ENCODE measurements around the gene AGRN.
"Not testable (repeated sequence)": the region's sequence is repeated elsewhere in the genome, so short reads cannot be mapped to it uniquely, and the experiment has no call there.

AGRN gene

DNA sequence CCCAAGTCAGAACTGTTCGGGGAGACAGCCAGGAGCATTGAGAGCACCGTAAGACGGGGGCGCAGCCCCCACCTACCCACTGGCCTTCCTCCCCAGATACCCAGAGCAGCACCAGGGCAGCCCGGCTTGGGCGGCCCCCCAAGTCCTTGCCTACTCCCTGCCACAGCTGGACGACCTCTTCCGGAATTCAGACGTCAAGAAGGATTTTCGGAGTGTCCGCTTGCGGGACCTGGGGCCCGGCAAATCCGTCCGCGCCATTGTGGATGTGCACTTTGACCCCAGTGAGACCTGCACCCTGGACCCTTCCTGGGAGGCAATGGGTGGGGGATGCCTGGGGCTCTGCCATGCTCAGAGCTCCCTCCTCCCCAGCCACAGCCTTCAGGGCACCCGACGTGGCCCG, 27.5 kb downstream of the AGRN start:
- no peaks in the 10 kb centered on the region for H3K27me3 Mint-ChIP-seq
- no peaks in the 10 kb centered on the region for H3K9me3 Mint-ChIP-seq
- DNase-seq, result no peak
- H3K36me3 Mint-ChIP-seq, result peaks cover 42 to 57% of the 10 kb centered on the region in 2 donors
- H3K4me1 Mint-ChIP-seq, result peaks cover 0 to 7% of the 10 kb centered on the region in 2 donors
- no peak overlapping the region for H3K27ac Mint-ChIP-seq
- H3K4me3 Mint-ChIP-seq, result no peak overlapping the region
- no peak for ATAC-seq (replicated peaks)

DNA sequence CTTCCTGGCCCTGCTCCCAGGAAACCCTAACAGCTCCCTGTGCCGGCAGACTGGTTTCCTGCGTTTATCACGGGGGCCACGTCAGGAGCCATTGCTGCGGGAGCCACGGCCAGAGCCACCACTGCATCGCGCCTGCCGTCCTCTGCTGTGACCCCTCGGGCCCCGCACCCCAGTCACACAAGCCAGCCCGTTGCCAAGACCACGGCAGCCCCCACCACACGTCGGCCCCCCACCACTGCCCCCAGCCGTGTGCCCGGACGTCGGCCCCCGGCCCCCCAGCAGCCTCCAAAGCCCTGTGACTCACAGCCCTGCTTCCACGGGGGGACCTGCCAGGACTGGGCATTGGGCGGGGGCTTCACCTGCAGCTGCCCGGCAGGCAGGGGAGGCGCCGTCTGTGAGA, 28.0 kb downstream of the AGRN start:
- Mint-ChIP-seq H3K27ac (no peak overlapping the region), H3K9me3 (no peaks in the 10 kb centered on the region), H3K36me3 (peaks cover 42 to 57% of the 10 kb centered on the region in 2 donors), H3K4me1 (peaks cover 0 to 5% of the 10 kb centered on the region in 2 donors), H3K4me3 (no peak overlapping the region), H3K27me3 (no peaks in the 10 kb centered on the region)
- DNase-seq (no peak), ATAC-seq (replicated peaks) (no peak)

DNA sequence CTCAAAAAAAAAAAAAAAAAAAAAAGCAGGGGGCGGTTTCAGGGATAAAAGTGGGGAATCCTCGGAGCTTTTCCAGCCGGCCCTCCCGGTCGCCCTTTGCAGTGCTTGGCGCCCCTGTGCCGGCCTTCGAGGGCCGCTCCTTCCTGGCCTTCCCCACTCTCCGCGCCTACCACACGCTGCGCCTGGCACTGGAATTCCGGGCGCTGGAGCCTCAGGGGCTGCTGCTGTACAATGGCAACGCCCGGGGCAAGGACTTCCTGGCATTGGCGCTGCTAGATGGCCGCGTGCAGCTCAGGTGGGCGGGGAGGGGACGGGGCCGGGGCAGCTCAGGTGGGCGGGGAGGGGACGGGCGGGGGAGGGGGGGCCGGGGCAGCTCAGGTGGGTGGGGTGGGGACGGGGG, 28.8 kb downstream of the AGRN start:
- Mint-ChIP-seq H3K4me1 (peaks cover 0 to 2% of the 10 kb centered on the region in 2 donors), H3K36me3 (peaks cover 43 to 55% of the 10 kb centered on the region in 2 donors), H3K9me3 (no peaks in the 10 kb centered on the region), H3K27ac (no peak overlapping the region), H3K4me3 (no peak overlapping the region), H3K27me3 (no peaks in the 10 kb centered on the region)
- DNase-seq (no peak), ATAC-seq (replicated peaks) (no peak)

DNA sequence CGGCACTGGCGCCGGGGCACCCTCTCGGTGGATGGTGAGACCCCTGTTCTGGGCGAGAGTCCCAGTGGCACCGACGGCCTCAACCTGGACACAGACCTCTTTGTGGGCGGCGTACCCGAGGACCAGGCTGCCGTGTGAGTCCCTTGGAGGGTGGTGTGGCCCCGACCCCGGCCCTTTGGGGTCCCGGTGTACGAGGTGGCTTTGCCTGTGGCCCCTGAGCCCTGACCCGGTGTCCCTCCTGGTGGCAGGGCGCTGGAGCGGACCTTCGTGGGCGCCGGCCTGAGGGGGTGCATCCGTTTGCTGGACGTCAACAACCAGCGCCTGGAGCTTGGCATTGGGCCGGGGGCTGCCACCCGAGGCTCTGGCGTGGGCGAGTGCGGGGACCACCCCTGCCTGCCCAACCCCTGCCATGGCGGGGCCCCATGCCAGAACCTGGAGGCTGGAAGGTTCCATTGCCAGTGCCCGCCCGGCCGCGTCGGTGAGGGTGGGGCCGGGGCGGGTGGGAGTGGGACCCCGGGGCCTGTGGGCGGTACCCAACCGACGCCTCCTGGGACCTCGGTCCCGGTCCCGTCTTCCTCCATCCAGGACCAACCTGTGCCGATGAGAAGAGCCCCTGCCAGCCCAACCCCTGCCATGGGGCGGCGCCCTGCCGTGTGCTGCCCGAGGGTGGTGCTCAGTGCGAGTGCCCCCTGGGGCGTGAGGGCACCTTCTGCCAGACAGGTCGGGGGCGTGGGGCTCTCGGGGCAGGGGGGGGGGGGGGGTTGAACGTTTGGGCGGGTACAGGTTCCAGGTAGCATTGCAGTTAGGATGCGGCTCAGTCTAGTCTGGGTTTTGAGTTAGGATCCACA, 29.6 kb downstream of the AGRN start:
- H3K4me1 Mint-ChIP-seq, result peaks cover 0 to 2% of the 10 kb centered on the region in 2 donors
- H3K9me3 Mint-ChIP-seq, result no peaks in the 10 kb centered on the region
- DNase-seq (no peak), ATAC-seq (replicated peaks) (no peak)
- H3K36me3 Mint-ChIP-seq, result peaks cover 40 to 51% of the 10 kb centered on the region in 2 donors
- peak overlapping the region; percentile 14 for H3K27ac Mint-ChIP-seq
- H3K4me3 Mint-ChIP-seq, result no peak overlapping the region
- H3K27me3 Mint-ChIP-seq, result no peaks in the 10 kb centered on the region

DNA sequence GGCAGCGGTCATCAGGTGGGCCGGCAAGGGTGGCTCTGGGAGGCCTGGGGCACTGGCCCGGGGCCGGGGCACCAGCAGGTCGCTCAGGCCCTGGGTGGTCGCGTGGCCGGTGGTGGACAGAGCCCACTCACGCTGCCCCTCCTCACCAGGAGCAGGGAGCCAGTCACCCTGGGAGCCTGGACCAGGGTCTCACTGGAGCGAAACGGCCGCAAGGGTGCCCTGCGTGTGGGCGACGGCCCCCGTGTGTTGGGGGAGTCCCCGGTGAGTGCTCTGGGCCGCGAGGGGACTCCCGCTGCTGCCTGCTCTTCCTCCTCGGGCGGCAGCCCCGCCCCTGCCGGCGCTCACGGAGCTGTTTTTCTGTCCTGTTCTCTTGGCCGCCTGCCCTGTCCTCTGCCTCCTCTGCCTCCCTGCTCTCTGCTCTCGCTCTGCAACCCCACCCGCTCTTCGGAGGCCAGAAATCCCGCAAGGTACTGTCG, 30.7 kb downstream of the AGRN start:
- Mint-ChIP-seq H3K4me1 (peaks cover 0 to 2% of the 10 kb centered on the region in 2 donors), H3K36me3 (peaks cover 38 to 52% of the 10 kb centered on the region in 2 donors), H3K4me3 (no peak overlapping the region), H3K27me3 (no peaks in the 10 kb centered on the region), H3K9me3 (no peaks in the 10 kb centered on the region), H3K27ac (no peak overlapping the region)
- DNase-seq, result no peak
- ATAC-seq (replicated peaks), result peak; percentile 36 to 59

DNA sequence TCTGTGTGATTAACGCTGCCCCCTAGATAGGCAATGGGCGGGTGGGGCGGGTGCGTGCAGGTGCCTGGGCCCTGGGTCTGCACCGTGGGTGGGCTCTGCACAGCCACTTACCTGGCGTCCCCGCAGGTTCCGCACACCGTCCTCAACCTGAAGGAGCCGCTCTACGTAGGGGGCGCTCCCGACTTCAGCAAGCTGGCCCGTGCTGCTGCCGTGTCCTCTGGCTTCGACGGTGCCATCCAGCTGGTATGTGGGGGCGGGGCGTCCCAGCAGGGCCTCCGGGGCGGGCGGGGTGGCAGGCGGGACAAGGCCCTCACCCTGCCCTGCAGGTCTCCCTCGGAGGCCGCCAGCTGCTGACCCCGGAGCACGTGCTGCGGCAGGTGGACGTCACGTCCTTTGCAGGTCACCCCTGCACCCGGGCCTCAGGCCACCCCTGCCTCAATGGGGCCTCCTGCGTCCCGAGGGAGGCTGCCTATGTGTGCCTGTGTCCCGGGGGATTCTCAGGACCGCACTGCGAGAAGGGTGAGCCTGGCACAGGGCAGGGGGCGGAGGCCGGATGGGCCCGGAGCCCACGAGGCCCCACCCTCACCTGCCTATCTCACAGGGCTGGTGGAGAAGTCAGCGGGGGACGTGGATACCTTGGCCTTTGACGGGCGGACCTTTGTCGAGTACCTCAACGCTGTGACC, 31.3 kb downstream of the AGRN start:
- no peak overlapping the region for H3K4me3 Mint-ChIP-seq
- H3K27ac Mint-ChIP-seq, result no peak overlapping the region
- ATAC-seq (replicated peaks), result no peak
- H3K36me3 Mint-ChIP-seq, result peaks cover 40 to 50% of the 10 kb centered on the region in 2 donors
- peaks cover 0 to 5% of the 10 kb centered on the region in 2 donors for H3K27me3 Mint-ChIP-seq
- H3K4me1 Mint-ChIP-seq, result peaks cover 0 to 2% of the 10 kb centered on the region in 2 donors
- H3K9me3 Mint-ChIP-seq, result no peaks in the 10 kb centered on the region
- DNase-seq, result no peak

DNA sequence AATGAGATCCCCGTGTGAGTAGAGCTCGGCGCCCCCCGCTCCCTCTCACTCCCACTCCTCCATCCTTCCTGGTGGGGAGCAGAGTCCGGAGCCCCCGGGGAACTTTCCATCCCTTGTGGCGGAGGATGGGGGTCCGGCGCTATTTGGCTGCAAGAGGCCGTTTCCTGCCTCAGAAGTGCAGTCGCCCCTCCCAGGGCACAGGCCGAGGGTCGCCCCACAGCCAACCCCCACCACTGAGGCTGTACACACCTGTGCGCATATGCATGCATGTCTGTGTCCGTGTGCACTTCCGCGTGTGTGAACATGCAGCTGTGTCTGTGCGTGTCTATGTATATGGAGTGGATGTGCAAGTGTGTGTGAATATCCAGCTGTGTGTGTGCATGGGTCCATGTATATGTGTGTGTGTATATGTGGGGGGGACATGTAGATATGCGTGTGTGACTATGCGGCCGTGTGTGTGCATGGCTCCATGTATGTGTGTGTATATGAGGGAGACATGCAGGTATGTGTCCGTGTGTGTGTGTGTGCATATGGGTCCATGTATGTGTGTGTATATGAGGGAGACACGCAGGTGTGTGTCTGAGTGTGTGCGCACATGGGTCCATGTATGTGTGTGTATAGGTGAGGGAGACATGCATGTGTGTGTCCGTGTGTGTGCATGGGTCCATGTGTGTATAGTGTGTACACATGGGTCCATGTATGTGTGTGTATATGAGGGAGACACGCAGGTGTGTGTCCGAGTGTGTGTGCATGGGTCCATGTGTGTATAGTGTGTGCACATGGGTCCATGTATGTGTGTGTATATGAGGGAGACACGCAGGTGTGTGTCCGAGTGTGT, 32.3 kb downstream of the AGRN start:
- no peaks in the 10 kb centered on the region for H3K9me3 Mint-ChIP-seq
- no peak overlapping the region for H3K27ac Mint-ChIP-seq
- H3K4me3 Mint-ChIP-seq, result no peak overlapping the region
- peaks cover 0 to 2% of the 10 kb centered on the region in 2 donors for H3K4me1 Mint-ChIP-seq
- peaks cover 36 to 45% of the 10 kb centered on the region in 2 donors for H3K36me3 Mint-ChIP-seq
- no peak for ATAC-seq (replicated peaks)
- peaks cover 0 to 13% of the 10 kb centered on the region in 2 donors for H3K27me3 Mint-ChIP-seq
- no peak for DNase-seq

DNA sequence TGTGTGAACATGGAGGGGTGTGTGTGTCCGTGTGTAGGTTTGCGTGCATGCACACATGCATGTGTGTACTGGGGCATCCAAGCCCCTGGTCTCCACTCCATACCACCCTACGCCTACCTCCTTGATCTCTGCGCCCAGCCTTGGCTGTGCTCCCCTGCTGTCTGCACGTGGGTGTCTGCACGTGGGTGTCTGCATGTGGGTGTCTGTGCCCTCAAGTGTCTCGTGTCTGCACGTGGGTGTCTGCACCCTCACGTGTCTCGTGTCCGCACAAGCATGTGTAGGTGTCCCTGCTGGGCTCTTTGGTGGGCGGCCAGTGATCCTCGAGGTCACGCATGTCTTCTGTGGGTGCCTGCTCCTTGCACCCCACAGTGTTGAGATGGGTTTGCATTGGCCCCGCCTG, 33.1 kb downstream of the AGRN start:
- no peak overlapping the region for H3K4me3 Mint-ChIP-seq

DNA sequence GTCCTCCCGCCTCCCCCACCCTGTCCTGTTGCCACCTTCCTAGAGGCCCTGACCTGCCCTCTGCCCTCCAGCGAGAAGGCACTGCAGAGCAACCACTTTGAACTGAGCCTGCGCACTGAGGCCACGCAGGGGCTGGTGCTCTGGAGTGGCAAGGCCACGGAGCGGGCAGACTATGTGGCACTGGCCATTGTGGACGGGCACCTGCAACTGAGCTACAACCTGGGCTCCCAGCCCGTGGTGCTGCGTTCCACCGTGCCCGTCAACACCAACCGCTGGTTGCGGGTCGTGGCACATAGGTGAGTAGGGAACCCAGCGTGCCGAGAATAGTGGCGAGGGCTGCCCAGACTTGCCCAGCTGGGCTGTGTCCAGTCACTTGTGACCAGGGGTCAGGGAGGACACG, 33.8 kb downstream of the AGRN start:
- no peak overlapping the region for H3K4me3 Mint-ChIP-seq
- ATAC-seq (replicated peaks) (no peak), DNase-seq (no peak)
- H3K36me3 Mint-ChIP-seq, result peaks cover 32 to 42% of the 10 kb centered on the region in 2 donors
- no peaks in the 10 kb centered on the region for H3K9me3 Mint-ChIP-seq
- no peak overlapping the region for H3K27ac Mint-ChIP-seq
- H3K27me3 Mint-ChIP-seq, result peaks cover 13 to 28% of the 10 kb centered on the region in 2 donors
- peaks cover 9% of the 10 kb centered on the region in 2 donors for H3K4me1 Mint-ChIP-seq

More for the DNA sequence above, 33.1 kb downstream of the AGRN start:
- H3K27ac Mint-ChIP-seq, result no peak overlapping the region
- ATAC-seq (replicated peaks), result no peak
- DNase-seq, result no peak
- H3K4me1 Mint-ChIP-seq, result peaks cover 2% of the 10 kb centered on the region in 2 donors
- peaks cover 6 to 21% of the 10 kb centered on the region in 2 donors for H3K27me3 Mint-ChIP-seq
- H3K36me3 Mint-ChIP-seq, result peaks cover 32 to 42% of the 10 kb centered on the region in 2 donors
- H3K9me3 Mint-ChIP-seq, result no peaks in the 10 kb centered on the region

DNA sequence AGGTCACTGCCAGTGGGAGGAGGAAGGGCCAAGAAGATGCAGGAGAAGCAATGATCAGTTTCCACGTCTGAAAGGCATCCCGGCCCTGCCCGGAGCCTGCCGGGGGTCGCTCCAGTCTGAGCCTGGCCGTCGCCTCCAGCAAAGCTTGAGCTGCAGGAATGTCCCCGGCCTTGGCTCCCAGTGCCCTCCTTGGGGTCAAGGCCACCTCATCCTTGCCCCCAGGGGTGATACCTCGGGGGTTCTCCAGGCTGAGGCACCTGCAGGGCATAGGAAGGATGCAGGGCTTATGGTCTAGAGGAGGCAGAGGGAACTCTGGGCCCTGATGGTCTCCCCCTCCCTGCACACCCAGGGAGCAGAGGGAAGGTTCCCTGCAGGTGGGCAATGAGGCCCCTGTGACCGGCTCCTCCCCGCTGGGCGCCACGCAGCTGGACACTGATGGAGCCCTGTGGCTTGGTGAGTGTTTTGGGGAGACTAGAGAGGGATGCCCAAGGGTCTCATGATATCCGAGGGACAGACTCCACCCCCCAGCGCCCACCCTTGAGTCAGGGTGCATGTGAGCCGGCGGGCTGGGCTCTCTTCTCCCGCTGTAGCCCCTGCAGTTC, 34.3 kb downstream of the AGRN start:
- peaks cover 14 to 32% of the 10 kb centered on the region in 2 donors for H3K27me3 Mint-ChIP-seq
- H3K4me1 Mint-ChIP-seq, result peaks cover 12 to 14% of the 10 kb centered on the region in 2 donors
- no peak for DNase-seq
- no peak overlapping the region for H3K27ac Mint-ChIP-seq
- H3K4me3 Mint-ChIP-seq, result no peak overlapping the region
- ATAC-seq (replicated peaks), result no peak
- peaks cover 32 to 42% of the 10 kb centered on the region in 2 donors for H3K36me3 Mint-ChIP-seq
- H3K9me3 Mint-ChIP-seq, result no peaks in the 10 kb centered on the region

DNA sequence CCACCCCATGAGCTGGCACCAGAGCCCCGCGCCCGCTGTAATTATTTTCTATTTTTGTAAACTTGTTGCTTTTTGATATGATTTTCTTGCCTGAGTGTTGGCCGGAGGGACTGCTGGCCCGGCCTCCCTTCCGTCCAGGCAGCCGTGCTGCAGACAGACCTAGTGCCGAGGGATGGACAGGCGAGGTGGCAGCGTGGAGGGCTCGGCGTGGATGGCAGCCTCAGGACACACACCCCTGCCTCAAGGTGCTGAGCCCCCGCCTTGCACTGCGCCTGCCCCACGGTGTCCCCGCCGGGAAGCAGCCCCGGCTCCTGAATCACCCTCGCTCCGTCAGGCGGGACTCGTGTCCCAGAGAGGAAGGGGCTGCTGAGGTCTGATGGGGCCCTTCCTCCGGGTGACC, 35.1 kb downstream of the AGRN start:
- DNase-seq, result no peak
- H3K27ac Mint-ChIP-seq, result no peak overlapping the region
- H3K4me3 Mint-ChIP-seq, result no peak overlapping the region
- ATAC-seq (replicated peaks), result no peak
- H3K9me3 Mint-ChIP-seq, result no peaks in the 10 kb centered on the region
- H3K36me3 Mint-ChIP-seq, result peaks cover 32 to 42% of the 10 kb centered on the region in 2 donors
- H3K4me1 Mint-ChIP-seq, result peaks cover 12 to 16% of the 10 kb centered on the region in 2 donors
- H3K27me3 Mint-ChIP-seq, result peaks cover 14 to 33% of the 10 kb centered on the region in 2 donors

DNA sequence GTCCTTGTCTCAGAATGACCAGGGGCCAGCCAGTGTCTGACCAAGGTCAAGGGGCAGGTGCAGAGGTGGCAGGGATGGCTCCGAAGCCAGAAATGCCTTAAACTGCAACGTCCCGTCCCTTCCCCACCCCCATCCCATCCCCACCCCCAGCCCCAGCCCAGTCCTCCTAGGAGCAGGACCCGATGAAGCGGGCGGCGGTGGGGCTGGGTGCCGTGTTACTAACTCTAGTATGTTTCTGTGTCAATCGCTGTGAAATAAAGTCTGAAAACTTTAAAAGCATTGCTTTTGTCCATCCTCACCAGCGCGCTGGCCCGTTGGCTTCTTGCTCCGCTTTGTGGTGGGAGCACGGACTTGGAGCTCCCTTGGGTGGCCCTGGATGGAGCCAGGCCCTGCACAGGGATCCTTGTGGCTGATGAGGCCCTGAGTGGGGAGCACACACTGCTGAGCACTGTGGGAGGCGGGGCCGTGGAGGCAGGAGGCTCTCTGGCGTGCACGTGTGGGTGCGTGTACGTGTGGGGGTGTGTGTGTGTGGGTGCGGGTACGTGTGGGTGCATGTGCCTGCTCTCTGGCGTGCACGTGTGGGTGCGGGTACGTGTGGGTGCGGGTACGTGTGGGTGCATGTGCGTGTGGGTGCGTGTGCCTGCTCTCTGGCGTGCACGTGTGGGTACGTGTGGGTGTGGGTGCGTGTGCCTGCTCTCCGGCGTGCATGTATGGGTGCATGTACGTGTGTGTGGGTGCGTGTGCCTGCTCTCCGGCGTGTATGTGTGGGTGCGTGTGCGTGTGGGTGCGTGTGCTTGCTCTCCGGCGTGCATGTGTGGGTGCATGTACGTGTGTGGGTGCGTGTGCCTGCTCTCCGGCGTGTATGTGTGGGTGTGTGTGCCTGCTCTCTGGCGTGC, 36.2 kb downstream of the AGRN start:
- H3K36me3 Mint-ChIP-seq, result peaks cover 30 to 40% of the 10 kb centered on the region in 2 donors
- peaks cover 18 to 28% of the 10 kb centered on the region in 2 donors for H3K4me1 Mint-ChIP-seq
- ATAC-seq (replicated peaks) (no peak), DNase-seq (no peak)
- H3K27ac Mint-ChIP-seq, result no peak overlapping the region
- peaks cover 20 to 41% of the 10 kb centered on the region in 2 donors for H3K27me3 Mint-ChIP-seq
- no peaks in the 10 kb centered on the region for H3K9me3 Mint-ChIP-seq
- H3K4me3 Mint-ChIP-seq, result no peak overlapping the region

DNA sequence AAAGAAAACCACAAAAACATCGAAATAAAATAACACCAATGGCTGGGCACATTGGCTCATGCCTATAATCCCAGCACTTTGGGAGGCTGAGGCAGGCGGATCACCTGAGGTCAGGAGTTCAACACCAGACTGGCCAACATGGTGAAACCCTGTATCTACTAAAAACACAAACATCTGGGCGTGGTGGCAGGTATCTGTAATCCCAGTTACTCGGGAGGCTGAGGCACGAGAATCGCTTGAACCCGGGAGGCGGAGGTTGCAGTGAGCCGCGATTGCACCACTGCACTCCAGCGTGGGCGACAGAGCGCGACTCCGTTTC, 37.8 kb downstream of the AGRN start:
- H3K9me3 Mint-ChIP-seq; DNase-seq; H3K27ac Mint-ChIP-seq; ATAC-seq (replicated peaks): not testable (repeated sequence)
- peaks cover 28 to 32% of the 10 kb centered on the region in 2 donors for H3K36me3 Mint-ChIP-seq
- peaks cover 21 to 41% of the 10 kb centered on the region in 2 donors for H3K27me3 Mint-ChIP-seq
- peak overlapping the region; percentile 39 to 92 for H3K4me3 Mint-ChIP-seq
- H3K4me1 Mint-ChIP-seq, result peaks cover 25 to 44% of the 10 kb centered on the region in 2 donors
